Gastrocnemius medialis (tissue), 4 donors: ENCODE measurements around the gene SAMD11. TPM values are rescaled to one million over a fixed set of nuclear protein-coding genes. Genes with fewer than 3 reads are reported as not detected.

Source experiments
- ATAC-seq, 2 donors: fragments of 150-250 bp; one replicate each; pipeline ENCODE4 v1.9.1; 2016
- DNase-seq, 2 donors: peaks; one replicate each; pipeline ENCODE4 v3.0.0-alpha.2; 2019
- H3K27ac ChIP-seq, 4 donors: fragments of 200-600 bp; sonication (generic); 1 replicate in 1 of 4; 2 replicates in 3 of 4; pipeline ENCODE4 v1.5.1; 2016 to 2018; ENCODE audit warnings: mild to moderate bottlenecking in 2 of 4, moderate library complexity in 1 of 4
- H3K27me3 ChIP-seq, 3 donors: fragments of 200-600 bp; sonication (generic) in 2 of 3; 1 replicate in 1 of 3; 2 replicates in 2 of 3; pipeline versions ENCODE4 v1.5.1 to v1.6.0; 2016 to 2019; ENCODE audit warnings: mild to moderate bottlenecking in 1 of 3, moderate library complexity in 1 of 3
- H3K36me3 ChIP-seq, 2 donors: fragments of 200-600 bp; sonication (generic) in 1 of 2; one replicate each; pipeline ENCODE4 v1.5.1; 2017 to 2018
- H3K4me1 ChIP-seq, 2 donors: fragments of 200-600 bp; sonication (generic) in 1 of 2; one replicate each; pipeline ENCODE4 v1.5.1; 2016 to 2017; ENCODE audit warnings: mild to moderate bottlenecking in 2 of 2
- H3K4me3 ChIP-seq, 4 donors: fragments of 200-600 bp; sonication (generic) in 3 of 4; 1 replicate in 1 of 4; 2 replicates in 3 of 4; pipeline ENCODE4 v1.5.1; 2016 to 2019; ENCODE audit warnings: mild to moderate bottlenecking in 2 of 4
- H3K9me3 ChIP-seq, 3 donors: fragments of 200-600 bp; sonication (generic) in 2 of 3; 1 replicate in 1 of 3; 2 replicates in 2 of 3; pipeline ENCODE4 v1.5.1; 2016 to 2019
- CTCF ChIP-seq, 5 experiments: fragments of 450-650 bp in 3 of 5; fragments of 200-600 bp in 2 of 5; sonication (generic) in 2 of 5; IDR thresholded peaks in 4 of 5; conservative IDR thresholded peaks in 1 of 5; 1 replicate in 4 of 5; 2 replicates in 1 of 5; pipeline ENCODE4 v1.5.1; 2016 to 2019; ENCODE audit warnings: antibody characterized with exemption in 5 of 5, mild to moderate bottlenecking in 3 of 5, moderate library complexity in 3 of 5
- POLR2A ChIP-seq, 2 donors: fragments of 450-650 bp; IDR thresholded peaks; one replicate each; pipeline ENCODE4 v1.6.1; 2017; ENCODE audit warnings: antibody characterized with exemption in 2 of 2, mild to moderate bottlenecking in 2 of 2, moderate library complexity in 2 of 2
- in situ Hi-C, 4 donors: fragments of 200-750 bp; cut with MboI; loops; one replicate each; pipeline versions ENCODE4 v1.15.0 to v1.8.0; 2017; ENCODE audit warnings: low sequenced_read_pairs in 4 of 4
- intact Hi-C: fragments of 100-400 bp; cut with DNase I; formaldehyde crosslinking; loops from one replicate; pipeline ENCODE4 v1.15.1; 2023; ENCODE audit warnings: low total_unique reads
- total RNA-seq, 4 donors: library from RNA; depleted of rRNA; stranded (reverse); fragments of >200 nt; gene quantifications; one replicate each; pipeline versions ENCODE4 v1.1.0 to v1.2.3, GENCODE V29; 2016

The SAMD11 gene
- total RNA-seq, 4 donors from 2014 or later = 0.17 to 0.38 TPM; not detected in 2

- in situ Hi-C loops (no loop called here), intact Hi-C loops (no loop called here)
- H3K9me3 ChIP-seq = no peaks in the 10 kb centered on the region
- H3K36me3 ChIP-seq = no peaks in the 10 kb centered on the region
- peaks cover 0 to 6% (median 0%) of the 10 kb centered on the region in 3 donors for H3K27me3 ChIP-seq
- H3K4me3 ChIP-seq = no peak overlapping the region
- no peak overlapping the region for H3K27ac ChIP-seq
- H3K4me1 ChIP-seq = no peaks in the 10 kb centered on the region
- ATAC-seq (no peak), DNase-seq (no peak)
- TF ChIP-seq POLR2A (IDR thresholded peaks at IDR 0.05) = no peak
- no peak for TF ChIP-seq CTCF (IDR thresholded peaks at IDR 0.05 in 4 of 5, conservative IDR thresholded peaks at IDR 0.05 in 1 of 5)
These were observed 69.8 kb downstream of the SAMD11 start for GRCh38 chr1:993379-993995.

Other genes starting within 250 kb of the SAMD11 start
- not detected for gene OR4F16, start 237.3 kb upstream of the SAMD11 start, total RNA-seq
- gene NOC2L, start 35.3 kb downstream of the SAMD11 start, total RNA-seq = 100 to 1,000 TPM in 1 of 4 donors, 10 to 100 TPM in 3; 47.4 to 115 (median 74.2) TPM
- gene KLHL17, start 36.7 kb downstream of the SAMD11 start, total RNA-seq = 1 to 10 TPM; 1.3 to 5.7 (median 2.3) TPM
- gene PLEKHN1, start 42.6 kb downstream of the SAMD11 start, total RNA-seq = under 1 TPM in 1 of 4 donors, not detected in 3; 0.23 TPM
- 100 to 1,000 TPM in 2 of 4 donors, 10 to 100 TPM in 2; 38.9 to 218 (median 98.8) TPM for gene PERM1, start 58.2 kb downstream of the SAMD11 start, total RNA-seq
- 10 to 100 TPM in 2 of 4 donors, 1 to 10 TPM in 2; 6.4 to 17.4 (median 9.5) TPM for gene HES4, start 76.2 kb downstream of the SAMD11 start, total RNA-seq
- 10 to 100 TPM in 2 of 4 donors, 1 to 10 TPM in 2; 4.3 to 37.6 (median 10.2) TPM for gene ISG15, start 89.6 kb downstream of the SAMD11 start, total RNA-seq
- gene AGRN, start 96.2 kb downstream of the SAMD11 start, total RNA-seq = 1 to 10 TPM; 2.0 to 3.8 (median 3.1) TPM
- gene RNF223, start 150.4 kb downstream of the SAMD11 start, total RNA-seq = not detected
- 1 to 10 TPM; 2.8 to 6.4 (median 5.3) TPM for gene C1orf159, start 192.2 kb downstream of the SAMD11 start, total RNA-seq
- under 1 TPM in 2 of 4 donors, not detected in 2; 0.13 to 0.16 TPM for gene TTLL10, start 250.0 kb downstream of the SAMD11 start, total RNA-seq